NT2/D1 (cell line): Measurements from ENCODE around the gene SORL1.

Source experiments
- SUZ12 ChIP-seq: IDR thresholded peaks from 2 replicates; pipeline ENCODE4 v1.6.1; 2011; ENCODE audit not compliant: insufficient read length, insufficient read depth; ENCODE audit errors: extremely low read depth
- YY1 ChIP-seq: IDR thresholded peaks from 2 replicates; pipeline ENCODE4 v1.6.1; 2011; ENCODE audit not compliant: insufficient read length, insufficient read depth
- ZNF274 ChIP-seq: IDR thresholded peaks from 2 replicates; pipeline ENCODE4 v1.6.1; 2011; ENCODE audit warnings: mild to moderate bottlenecking, low read depth, low read length

GRCh38 chr11:121419836-121420235 lies 32.3 kb upstream of the SORL1 start:
- no peak for TF ChIP-seq ZNF274
- no peak for TF ChIP-seq YY1
- TF ChIP-seq SUZ12, result no peak
